GM12892 (cell line): ENCODE data around the gene EBLN2.

Experiments used
- POLR2A ChIP-seq: IDR thresholded peaks from 2 replicates; pipeline ENCODE4 v1.6.1; 2011; ENCODE audit warnings: low read depth, low read length, control low read depth
- POLR2AphosphoS5 ChIP-seq: IDR thresholded peaks from 2 replicates; pipeline ENCODE4 v1.6.1; 2011; ENCODE audit warnings: low read depth, low read length, control low read depth
- TAF1 ChIP-seq: IDR thresholded peaks from 2 replicates; pipeline ENCODE4 v1.6.1; 2011; ENCODE audit warnings: low read depth, mild to moderate bottlenecking, control low read depth, low read length, borderline replicate concordance

GRCh38 chr3:73049319-73049718 lies 12.1 kb upstream of the EBLN2 start:
- no peak for TF ChIP-seq POLR2A
- TF ChIP-seq POLR2AphosphoS5 = no peak
- no peak for TF ChIP-seq TAF1
